Caco-2 (cell line): ENCODE data around the gene LEMD3. TPM values are rescaled to one million over a fixed set of nuclear protein-coding genes. Genes with fewer than 3 reads are reported as not detected.

Experiments used
- Bru-seq: library from RNA; stranded (reverse); fragments of 400-500 nt; gene quantifications from one replicate; lab custom pipeline; 2021; lab: Mats Ljungman, UMichigan
- BruChase-seq, 2 experiments: library from RNA; stranded (reverse); fragments of 400-500 nt; gene quantifications; one replicate each; lab custom pipeline; 2021; lab: Mats Ljungman, UMichigan
- BruUV-seq: library from RNA; stranded (reverse); fragments of 400-500 nt; replicated peaks from 2 replicates; lab custom pipeline; 2021; lab: Mats Ljungman, UMichigan
- CTCF ChIA-PET: fragments of 300-600 bp; sonication (Branson Sonifier 250); formaldehyde crosslinking; loops from one replicate; lab custom pipeline; 2022; ENCODE audit warnings: antibody characterized with exemption; lab: Charles Lee
- POLR2A ChIA-PET: fragments of 300-600 bp; sonication (Branson Sonifier 250); formaldehyde crosslinking; loops from one replicate; lab custom pipeline; 2022; ENCODE audit warnings: antibody characterized with exemption; lab: Charles Lee
- DNase-seq, 2 experiments: peaks; one replicate each; pipeline versions ENCODE4 v3.0.0 to v3.0.0-alpha.2; 2020 to 2022
- H3K27me3 ChIP-seq: replicated peaks from 2 replicates; pipeline ENCODE4 v1.6.0; 2011; ENCODE audit warnings: low read length; ENCODE audit not compliant: control insufficient read depth, insufficient read depth
- H3K36me3 ChIP-seq: 2 replicates; pipeline ENCODE4 v1.5.1; 2011; ENCODE audit warnings: low read length; ENCODE audit not compliant: control insufficient read depth, insufficient read depth
- H3K4me1 ChIP-seq: fragments of 250-450 bp; sonication (Bioruptor Pico); 2 replicates; pipeline ENCODE4 v1.5.1; 2020; ENCODE audit warnings: mild to moderate bottlenecking
- H3K4me3 ChIP-seq: 2 replicates; pipeline ENCODE4 v1.5.1; 2011; ENCODE audit warnings: low read depth, mild to moderate bottlenecking, control low read depth, low read length
- H3K9me3 ChIP-seq: fragments of 250-450 bp; sonication (Bioruptor Pico); 2 replicates; pipeline ENCODE4 v1.5.1; 2020; ENCODE audit warnings: mild to moderate bottlenecking, moderate library complexity
- H3K27ac Mint-ChIP-seq: one replicate; pipeline ENCODE4 v1.8.0; 2022; ENCODE audit warnings: mixed read lengths; ENCODE audit not compliant: unreplicated experiment
- H3K27me3 Mint-ChIP-seq: one replicate; pipeline ENCODE4 v1.8.0; 2022; ENCODE audit warnings: mixed read lengths; ENCODE audit not compliant: insufficient read depth, unreplicated experiment
- H3K36me3 Mint-ChIP-seq: one replicate; pipeline ENCODE4 v1.8.0; 2022; ENCODE audit warnings: mild to moderate bottlenecking, mixed read lengths; ENCODE audit not compliant: insufficient read depth, unreplicated experiment
- H3K4me1 Mint-ChIP-seq: one replicate; pipeline ENCODE4 v1.8.0; 2022; ENCODE audit warnings: low read depth, mixed read lengths; ENCODE audit not compliant: unreplicated experiment
- H3K4me3 Mint-ChIP-seq: one replicate; pipeline ENCODE4 v1.8.0; 2022; ENCODE audit warnings: mild to moderate bottlenecking, moderate library complexity, mixed read lengths; ENCODE audit not compliant: unreplicated experiment
- H3K9me3 Mint-ChIP-seq: one replicate; pipeline ENCODE4 v1.8.0; 2022; ENCODE audit warnings: mixed read lengths; ENCODE audit not compliant: unreplicated experiment
- intact Hi-C: fragments of 100-400 bp; cut with micrococcal nuclease; formaldehyde crosslinking; loops from one replicate; pipeline ENCODE4 v1.10.0; 2022; ENCODE audit not compliant: unreplicated experiment
- long read RNA-seq: library from polyadenylated mRNA; stranded (forward); transcript quantifications from one replicate; pipeline ENCODE4 v2.0.0, GENCODE V29; 2022
- total RNA-seq: library from RNA; stranded (reverse); gene quantifications from 2 replicates; pipeline ENCODE4 v1.2.3, GENCODE V29; 2022
- TF ChIP-seq, protein P1 (sequence below), 2 experiments: fragments of 200-600 bp in 1 of 2; IDR thresholded peaks; 1 replicate in 1 of 2; 2 replicates in 1 of 2; pipeline versions ENCODE4 v1.5.1 to v1.8.0; 2011 to 2022; ENCODE audit warnings: antibody characterized with exemption in 1 of 2, control low read depth in 1 of 2, inconsistent platforms in 1 of 2, low read depth in 1 of 2, low read length in 1 of 2, mild to moderate bottlenecking in 1 of 2, moderate library complexity in 1 of 2; ENCODE audit not compliant: insufficient read depth in 1 of 2, severe bottlenecking in 1 of 2, unreplicated experiment in 1 of 2

Gene LEMD3
- 35.2 and 35.8 TPM in 2 replicates for total RNA-seq
- Bru-seq, nascent RNA = percentile 90 among the genes with signal in this experiment
- BruChase-seq, experiment 1, labeled RNA remaining after a 2-hour chase = percentile 87 among the genes with signal in this experiment
- percentile 75 among the genes with signal in this experiment for BruChase-seq, experiment 2, labeled RNA remaining after a 6-hour chase
- long read RNA-seq, full-length matches to known transcripts = 24 of 33 reads
- long read RNA-seq, partial matches to known transcripts = 3 of 33 reads
- long read RNA-seq, other reads (novel, unspliced or antisense) = 6 of 33 reads

DNA sequence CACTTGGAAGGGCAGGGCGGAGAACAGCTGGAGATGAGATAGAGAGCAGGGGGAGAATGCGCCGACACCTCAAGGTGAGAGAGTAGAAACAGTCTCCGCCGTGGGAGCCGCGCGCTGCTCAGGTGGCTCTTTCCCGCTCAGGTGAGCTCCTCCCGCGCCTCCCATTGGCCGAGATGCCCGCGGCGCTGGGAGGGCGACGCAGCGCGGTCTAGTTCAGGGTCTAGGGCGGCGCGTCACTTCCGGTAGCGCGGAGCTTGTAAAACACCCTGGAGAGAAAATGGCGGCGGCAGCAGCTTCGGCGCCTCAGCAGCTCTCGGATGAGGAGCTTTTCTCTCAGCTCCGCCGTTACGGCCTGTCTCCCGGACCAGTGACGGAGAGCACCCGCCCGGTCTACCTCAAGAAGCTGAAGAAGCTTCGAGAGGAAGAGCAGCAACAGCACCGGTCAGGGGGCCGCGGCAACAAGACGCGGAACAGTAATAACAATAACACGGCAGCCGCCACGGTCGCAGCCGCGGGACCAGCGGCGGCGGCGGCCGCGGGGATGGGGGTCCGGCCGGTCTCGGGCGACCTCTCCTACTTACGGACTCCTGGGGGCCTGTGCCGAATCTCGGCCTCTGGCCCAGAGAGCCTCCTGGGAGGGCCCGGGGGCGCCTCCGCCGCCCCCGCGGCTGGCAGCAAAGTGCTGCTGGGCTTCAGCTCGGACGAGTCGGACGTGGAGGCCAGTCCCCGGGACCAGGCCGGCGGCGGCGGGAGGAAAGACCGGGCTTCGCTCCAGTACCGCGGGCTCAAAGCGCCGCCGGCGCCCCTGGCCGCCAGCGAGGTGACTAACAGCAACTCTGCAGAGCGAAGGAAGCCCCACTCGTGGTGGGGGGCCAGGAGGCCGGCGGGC is at the start of gene LEMD3:
TSS of gene LEMD3 (plus strand) at position 264 of the 889 bp plus-strand sequence. CDS start at position 278, 14 bp downstream.
- Mint-ChIP-seq H3K27me3 (no peaks in the 10 kb centered on the region), H3K4me3 (peak within 1 kb of the TSS; percentile 92), H3K36me3 (peaks cover 15% of the 10 kb centered on the region), H3K4me1 (peaks cover 11% of the 10 kb centered on the region), H3K9me3 (no peaks in the 10 kb centered on the region), H3K27ac (peak within 1 kb of the TSS; percentile 97)
- Histone ChIP-seq H3K4me3 (peak within 1 kb of the TSS; percentile 58), H3K36me3 (no peaks in the 10 kb centered on the region; the same call in 1 of the 2 replicates), H3K27me3 (no peaks in the 10 kb centered on the region), H3K4me1 (peaks cover 31% of the 10 kb centered on the region), H3K9me3 (no peaks in the 10 kb centered on the region)
- intact Hi-C loops = loop anchor here (1.0 kb wide), 2 partner anchors 13 to 63 kb away; no protein-coding TSS in a partner anchor
- TF ChIP-seq, protein P1, sequence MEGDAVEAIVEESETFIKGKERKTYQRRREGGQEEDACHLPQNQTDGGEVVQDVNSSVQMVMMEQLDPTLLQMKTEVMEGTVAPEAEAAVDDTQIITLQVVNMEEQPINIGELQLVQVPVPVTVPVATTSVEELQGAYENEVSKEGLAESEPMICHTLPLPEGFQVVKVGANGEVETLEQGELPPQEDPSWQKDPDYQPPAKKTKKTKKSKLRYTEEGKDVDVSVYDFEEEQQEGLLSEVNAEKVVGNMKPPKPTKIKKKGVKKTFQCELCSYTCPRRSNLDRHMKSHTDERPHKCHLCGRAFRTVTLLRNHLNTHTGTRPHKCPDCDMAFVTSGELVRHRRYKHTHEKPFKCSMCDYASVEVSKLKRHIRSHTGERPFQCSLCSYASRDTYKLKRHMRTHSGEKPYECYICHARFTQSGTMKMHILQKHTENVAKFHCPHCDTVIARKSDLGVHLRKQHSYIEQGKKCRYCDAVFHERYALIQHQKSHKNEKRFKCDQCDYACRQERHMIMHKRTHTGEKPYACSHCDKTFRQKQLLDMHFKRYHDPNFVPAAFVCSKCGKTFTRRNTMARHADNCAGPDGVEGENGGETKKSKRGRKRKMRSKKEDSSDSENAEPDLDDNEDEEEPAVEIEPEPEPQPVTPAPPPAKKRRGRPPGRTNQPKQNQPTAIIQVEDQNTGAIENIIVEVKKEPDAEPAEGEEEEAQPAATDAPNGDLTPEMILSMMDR (IDR thresholded peaks at IDR 0.05; ENCODE audit: insufficient read depth in 1 of 2, low read depth in 1 of 2, low read length in 1 of 2, severe bottlenecking in 1 of 2, unreplicated experiment in 1 of 2) = no peak
- ChIA-PET POLR2A (interaction anchor here (0.6 to 1.8 kb wide), 11 partner anchors 12 to 843 kb away, joined by 3 to 30 read pairs (median 5); no protein-coding TSS in a partner anchor), CTCF (interaction anchor here (0.7 to 1.7 kb wide), 2 partner anchors 8 to 63 kb away, joined by 5 to 18 read pairs; no protein-coding TSS in a partner anchor)
- DNase-seq = peak; percentile 93 to 94
- BruUV-seq = no TSS peak

DNA sequence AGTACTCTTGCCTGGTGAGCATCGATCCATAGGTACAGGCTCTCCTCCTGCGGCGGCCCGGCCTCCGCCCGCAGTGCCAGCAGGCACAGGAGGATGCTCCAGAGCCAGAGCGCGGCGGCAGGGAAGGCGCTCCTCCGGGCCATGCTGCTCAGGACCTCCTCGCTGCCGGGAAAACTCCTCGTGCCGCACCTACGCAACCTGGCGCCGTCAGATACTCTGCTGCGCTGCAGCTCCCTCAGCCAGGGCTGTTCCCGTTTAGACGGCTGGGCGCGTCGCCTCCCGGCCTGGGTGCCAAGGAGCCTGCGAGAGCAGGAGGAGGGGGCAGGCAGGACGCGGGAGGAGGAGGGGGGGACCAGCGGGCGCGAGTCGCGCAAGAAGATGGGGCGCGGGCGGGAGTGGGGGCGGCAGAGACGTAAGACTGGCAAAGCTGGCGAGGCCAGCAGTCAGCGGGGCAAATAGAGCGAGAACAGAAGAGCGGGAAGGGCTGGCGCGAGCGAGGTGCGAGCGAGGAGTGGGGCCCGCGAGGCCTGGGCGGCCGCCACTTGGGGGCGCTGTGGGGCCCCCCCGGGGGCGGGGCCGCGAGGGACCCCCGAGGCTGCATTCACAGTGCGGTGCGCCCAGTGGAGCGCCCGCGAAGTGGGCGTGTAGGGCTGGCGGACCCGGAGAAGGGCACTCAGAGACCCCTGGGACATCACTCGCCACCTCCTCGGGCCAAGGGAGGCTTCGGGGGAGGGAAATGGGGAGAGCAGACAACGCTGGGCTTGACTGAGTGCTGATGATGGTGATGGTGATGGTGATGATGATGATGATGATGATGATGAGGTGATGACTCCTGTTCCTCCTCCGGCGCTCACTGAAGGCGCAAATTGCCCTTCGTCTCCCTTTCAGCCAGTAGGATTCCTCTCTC is 48.1 kb upstream of the LEMD3 start, which contains the start of gene WIF1:
TSS of gene WIF1 (minus strand) at position 257 of the 907 bp plus-strand sequence. CDS start at position 143, 114 bp downstream.
- CTCF ChIA-PET = no interaction called here
- H3K9me3 Mint-ChIP-seq = no peaks in the 10 kb centered on the region
- no TSS peak for BruUV-seq
- no peak within 1 kb of the TSS for H3K4me3 Mint-ChIP-seq
- no peaks in the 10 kb centered on the region for H3K4me1 ChIP-seq
- POLR2A ChIA-PET = no interaction called here
- no peaks in the 10 kb centered on the region for H3K27me3 ChIP-seq
- no peak within 1 kb of the TSS for H3K4me3 ChIP-seq
- H3K36me3 Mint-ChIP-seq = no peaks in the 10 kb centered on the region
- H3K36me3 ChIP-seq = no peaks in the 10 kb centered on the region
- H3K27ac Mint-ChIP-seq = no peak within 1 kb of the TSS
- H3K9me3 ChIP-seq = no peaks in the 10 kb centered on the region
- intact Hi-C loops = no loop called here
- no peaks in the 10 kb centered on the region for H3K27me3 Mint-ChIP-seq
- no peak for DNase-seq
- H3K4me1 Mint-ChIP-seq = no peaks in the 10 kb centered on the region
- TF ChIP-seq, protein P1 (IDR thresholded peaks at IDR 0.05; ENCODE audit: insufficient read depth in 1 of 2, low read depth in 1 of 2, low read length in 1 of 2, severe bottlenecking in 1 of 2, unreplicated experiment in 1 of 2) = no peak
